ENCODE data around the gene DDX54. TPM values are rescaled to one million over a fixed set of nuclear protein-coding genes. Genes with fewer than 3 reads are reported as not detected.

DDX54 gene
- total RNA-seq, 1 donor from 2014 or later, result 52.8 TPM

- TF ChIP-seq CTCF (IDR thresholded peaks at IDR 0.05), result no peak
- H3K27ac Mint-ChIP-seq (ENCODE audit: unreplicated experiment), result no peak overlapping the region
- H3K4me3 Mint-ChIP-seq (ENCODE audit: unreplicated experiment), result no peak overlapping the region
- no peaks in the 10 kb centered on the region for H3K27me3 Mint-ChIP-seq (ENCODE audit: unreplicated experiment)
- H3K9me3 Mint-ChIP-seq (ENCODE audit: unreplicated experiment), result no peaks in the 10 kb centered on the region
- DNase-seq (ENCODE audit: extremely low spot score, unreplicated experiment), result no peak
- H3K36me3 Mint-ChIP-seq (ENCODE audit: unreplicated experiment), result no peaks in the 10 kb centered on the region
- peaks cover 29% of the 10 kb centered on the region for H3K4me1 Mint-ChIP-seq (ENCODE audit: unreplicated experiment)
Measured at GRCh38 chr12:113200021-113200797, 14.9 kb upstream of the DDX54 start.

- Mint-ChIP-seq H3K27ac (ENCODE audit: unreplicated experiment) (no peak overlapping the region), H3K9me3 (ENCODE audit: unreplicated experiment) (no peaks in the 10 kb centered on the region), H3K4me3 (ENCODE audit: unreplicated experiment) (no peak overlapping the region), H3K36me3 (ENCODE audit: unreplicated experiment) (no peaks in the 10 kb centered on the region), H3K4me1 (ENCODE audit: unreplicated experiment) (peaks cover 48% of the 10 kb centered on the region), H3K27me3 (ENCODE audit: unreplicated experiment) (no peaks in the 10 kb centered on the region)
- DNase-seq (ENCODE audit: extremely low spot score, unreplicated experiment), result no peak
- TF ChIP-seq CTCF (IDR thresholded peaks at IDR 0.05), result no peak
Measured at GRCh38 chr12:113198296-113198695, 13.0 kb upstream of the DDX54 start.

DNA sequence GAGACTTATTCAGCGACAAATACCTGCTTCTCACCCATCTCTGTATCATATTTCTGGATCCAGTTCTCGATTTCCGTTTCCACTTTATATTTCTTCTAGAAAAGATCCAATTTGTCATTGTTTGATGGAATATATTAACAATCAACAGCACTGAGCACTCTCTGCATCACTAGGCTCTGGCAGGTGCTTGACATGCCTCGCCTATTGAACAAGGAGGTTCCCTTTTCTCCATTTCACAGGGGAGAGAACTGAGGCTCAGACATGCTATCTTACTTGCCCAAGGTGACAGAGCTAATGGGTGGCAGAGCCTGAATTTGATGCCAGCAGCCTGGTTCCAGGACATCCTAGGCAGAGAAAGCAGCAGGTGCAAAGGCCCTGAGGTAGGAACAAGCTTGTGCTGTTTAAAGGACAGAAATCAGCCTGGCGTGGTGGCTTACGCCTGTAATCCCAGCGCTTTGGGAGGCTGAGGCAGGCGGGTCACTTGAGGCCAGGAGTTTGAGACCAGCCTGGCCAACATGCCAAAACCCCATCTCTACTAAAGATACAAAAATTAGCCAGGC lies 12.3 kb upstream of the DDX54 start:
- Mint-ChIP-seq H3K27me3 (ENCODE audit: unreplicated experiment) (no peaks in the 10 kb centered on the region), H3K36me3 (ENCODE audit: unreplicated experiment) (no peaks in the 10 kb centered on the region), H3K4me3 (ENCODE audit: unreplicated experiment) (no peak overlapping the region), H3K9me3 (ENCODE audit: unreplicated experiment) (no peaks in the 10 kb centered on the region), H3K4me1 (ENCODE audit: unreplicated experiment) (peaks cover 51% of the 10 kb centered on the region), H3K27ac (ENCODE audit: unreplicated experiment) (no peak overlapping the region)
- no peak for DNase-seq (ENCODE audit: extremely low spot score, unreplicated experiment)
- no peak for TF ChIP-seq CTCF (IDR thresholded peaks at IDR 0.05)

DNA sequence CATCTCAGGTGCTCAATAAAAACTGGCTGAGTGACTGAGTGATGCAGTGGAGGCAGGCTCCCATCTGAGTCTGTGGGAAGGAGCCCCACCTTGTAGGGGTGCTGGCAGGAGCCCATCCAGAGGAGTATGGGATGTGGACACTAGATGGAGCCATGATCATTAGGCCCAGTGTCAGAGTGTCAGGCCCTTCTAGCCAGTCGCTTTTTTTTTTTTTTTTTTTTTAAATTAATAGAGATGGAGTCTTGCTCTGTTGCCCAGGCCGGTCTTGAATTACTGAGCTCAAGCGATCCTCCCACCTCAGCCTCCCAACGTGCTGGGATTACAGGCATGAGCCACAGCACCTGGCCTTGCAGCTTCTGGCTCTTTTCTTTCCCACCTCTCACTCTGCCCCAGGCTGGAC lies 11.7 kb upstream of the DDX54 start:
- Mint-ChIP-seq H3K36me3 (ENCODE audit: unreplicated experiment) (peaks cover 1% of the 10 kb centered on the region), H3K9me3 (ENCODE audit: unreplicated experiment) (no peaks in the 10 kb centered on the region), H3K4me3 (ENCODE audit: unreplicated experiment) (no peak overlapping the region), H3K4me1 (ENCODE audit: unreplicated experiment) (peaks cover 57% of the 10 kb centered on the region), H3K27me3 (ENCODE audit: unreplicated experiment) (no peaks in the 10 kb centered on the region), H3K27ac (ENCODE audit: unreplicated experiment) (no peak overlapping the region)
- TF ChIP-seq CTCF (IDR thresholded peaks at IDR 0.05), result peak; percentile 79
- DNase-seq (ENCODE audit: extremely low spot score, unreplicated experiment), result no peak

GRCh38 chr12:113196582-113196981 lies 11.3 kb upstream of the DDX54 start:
- Mint-ChIP-seq H3K4me1 (ENCODE audit: unreplicated experiment) (peaks cover 57% of the 10 kb centered on the region), H3K4me3 (ENCODE audit: unreplicated experiment) (no peak overlapping the region), H3K36me3 (ENCODE audit: unreplicated experiment) (peaks cover 4% of the 10 kb centered on the region), H3K9me3 (ENCODE audit: unreplicated experiment) (no peaks in the 10 kb centered on the region), H3K27ac (ENCODE audit: unreplicated experiment) (no peak overlapping the region), H3K27me3 (ENCODE audit: unreplicated experiment) (no peaks in the 10 kb centered on the region)
- no peak for TF ChIP-seq CTCF (IDR thresholded peaks at IDR 0.05)
- no peak for DNase-seq (ENCODE audit: extremely low spot score, unreplicated experiment)
